IPS-18a (cell line): Measurements from ENCODE around the gene LRCH1.

Experiments used
- H3K27ac ChIP-seq: one replicate; pipeline ENCODE4 v1.5.1; 2013; ENCODE audit warnings: low read length
- H3K27me3 ChIP-seq: one replicate; pipeline ENCODE4 v1.6.1; 2013; ENCODE audit warnings: mild to moderate bottlenecking, low read length; ENCODE audit not compliant: control insufficient read depth, insufficient read depth
- H3K36me3 ChIP-seq: one replicate; pipeline ENCODE4 v1.6.1; 2013; ENCODE audit warnings: low read depth, low read length; ENCODE audit not compliant: control insufficient read depth
- H3K4me1 ChIP-seq: one replicate; pipeline ENCODE4 v1.6.1; 2013; ENCODE audit warnings: low read depth, low read length; ENCODE audit not compliant: control insufficient read depth
- H3K4me3 ChIP-seq: one replicate; pipeline ENCODE4 v1.5.1; 2013; ENCODE audit warnings: low read length
- H3K9ac ChIP-seq: one replicate; pipeline ENCODE4 v1.6.1; 2013; ENCODE audit warnings: mild to moderate bottlenecking, low read length, moderate library complexity
- H3K9me3 ChIP-seq: one replicate; pipeline ENCODE4 v1.6.1; 2013; ENCODE audit warnings: low read depth, low read length; ENCODE audit not compliant: control insufficient read depth

Gene LRCH1

DNA sequence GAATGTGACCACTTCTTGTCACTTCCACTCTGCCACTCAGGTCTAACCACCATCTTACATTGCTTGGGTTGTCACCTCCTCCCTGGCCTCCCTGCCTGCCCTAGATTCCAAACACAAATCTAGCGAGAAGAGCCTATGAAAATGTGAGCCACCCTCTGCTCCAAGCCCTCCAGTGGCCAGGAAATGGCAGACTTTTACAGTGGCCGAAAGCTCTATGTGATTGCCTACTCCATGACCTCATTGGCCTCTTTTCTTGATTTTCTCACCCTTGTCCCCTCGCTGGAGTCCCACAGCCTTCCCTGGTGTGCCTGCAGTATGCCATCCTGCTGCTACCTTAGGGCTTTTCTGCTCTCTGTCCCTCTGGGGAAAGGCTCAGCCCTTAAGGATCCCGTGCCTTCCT is 84.2 kb downstream of the LRCH1 start:
- no peak overlapping the region for H3K4me3 ChIP-seq
- no peaks in the 10 kb centered on the region for H3K36me3 ChIP-seq
- no peaks in the 10 kb centered on the region for H3K9me3 ChIP-seq
- no peak overlapping the region for H3K27ac ChIP-seq
- peaks cover 3% of the 10 kb centered on the region for H3K4me1 ChIP-seq
- no peak overlapping the region for H3K9ac ChIP-seq
- no peaks in the 10 kb centered on the region for H3K27me3 ChIP-seq

DNA sequence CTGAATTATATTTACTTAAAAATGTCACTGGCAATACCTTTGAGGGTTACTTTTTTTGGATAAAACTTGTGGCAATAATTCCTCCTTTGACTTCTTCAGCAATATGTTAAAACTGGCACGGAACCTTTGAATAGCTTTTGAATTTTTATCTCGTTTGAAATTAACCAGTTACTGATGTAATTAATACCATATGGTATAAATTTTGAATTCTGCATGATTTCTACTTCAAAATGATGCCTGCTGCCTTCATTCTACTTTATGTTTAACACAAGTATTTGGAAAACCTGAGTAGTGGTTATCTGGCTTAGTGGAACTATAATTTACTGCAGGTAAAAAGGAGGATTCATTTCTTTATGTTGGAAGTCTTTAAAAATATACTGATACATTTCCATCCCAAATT is 85.3 kb downstream of the LRCH1 start:
- no peaks in the 10 kb centered on the region for H3K9me3 ChIP-seq
- peaks cover 3% of the 10 kb centered on the region for H3K4me1 ChIP-seq
- no peaks in the 10 kb centered on the region for H3K36me3 ChIP-seq
- H3K4me3 ChIP-seq: no peak overlapping the region
- no peak overlapping the region for H3K27ac ChIP-seq
- no peak overlapping the region for H3K9ac ChIP-seq
- H3K27me3 ChIP-seq: no peaks in the 10 kb centered on the region

DNA sequence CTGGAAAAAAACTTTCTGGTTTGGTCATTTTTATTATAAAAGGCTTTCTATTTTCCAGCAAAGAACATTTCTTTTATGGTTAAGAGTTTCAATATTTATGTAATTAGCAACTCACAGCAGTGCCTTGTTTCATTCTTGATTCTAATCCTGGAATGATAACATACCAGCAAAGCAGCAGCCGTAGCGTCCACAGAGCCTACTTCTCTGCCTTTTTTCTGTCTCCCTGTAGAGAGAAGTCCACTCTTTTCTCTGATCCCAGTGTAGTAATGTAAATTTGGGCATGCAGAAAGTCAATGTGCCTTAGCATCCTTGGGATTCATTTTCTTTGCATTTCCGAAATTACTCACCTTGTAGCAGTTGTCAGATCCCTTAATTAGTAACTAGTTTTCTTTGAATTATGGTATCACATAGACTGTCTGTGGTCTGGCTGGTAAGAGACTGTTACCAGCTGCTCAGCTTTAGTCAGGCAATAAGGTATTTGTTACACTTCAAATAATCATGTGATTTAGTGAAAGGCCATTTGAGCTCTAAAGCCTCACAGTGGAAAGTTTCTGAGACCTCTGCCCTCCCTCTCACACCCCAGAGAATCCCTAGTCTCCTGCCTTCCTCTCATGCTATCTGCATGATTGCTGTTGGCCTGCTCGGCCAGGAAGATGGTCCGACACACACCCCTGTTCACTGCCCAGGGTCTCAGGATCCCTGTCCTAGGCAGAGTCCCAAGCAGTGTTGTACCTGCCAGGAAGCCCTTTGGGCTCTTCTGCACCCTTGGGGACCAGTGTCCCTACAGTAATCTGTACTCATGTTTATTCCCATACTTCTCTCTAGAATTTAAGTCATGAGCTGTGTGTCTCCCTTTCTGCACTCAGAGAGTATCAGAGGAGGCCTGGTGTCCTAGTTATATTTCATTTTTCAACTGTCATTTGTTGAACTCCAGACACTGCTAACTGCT is 86.3 kb downstream of the LRCH1 start:
- peaks cover 3% of the 10 kb centered on the region for H3K4me1 ChIP-seq
- H3K9me3 ChIP-seq: no peaks in the 10 kb centered on the region
- H3K9ac ChIP-seq: no peak overlapping the region
- H3K4me3 ChIP-seq: no peak overlapping the region
- H3K27me3 ChIP-seq: no peaks in the 10 kb centered on the region
- H3K36me3 ChIP-seq: no peaks in the 10 kb centered on the region
- no peak overlapping the region for H3K27ac ChIP-seq

DNA sequence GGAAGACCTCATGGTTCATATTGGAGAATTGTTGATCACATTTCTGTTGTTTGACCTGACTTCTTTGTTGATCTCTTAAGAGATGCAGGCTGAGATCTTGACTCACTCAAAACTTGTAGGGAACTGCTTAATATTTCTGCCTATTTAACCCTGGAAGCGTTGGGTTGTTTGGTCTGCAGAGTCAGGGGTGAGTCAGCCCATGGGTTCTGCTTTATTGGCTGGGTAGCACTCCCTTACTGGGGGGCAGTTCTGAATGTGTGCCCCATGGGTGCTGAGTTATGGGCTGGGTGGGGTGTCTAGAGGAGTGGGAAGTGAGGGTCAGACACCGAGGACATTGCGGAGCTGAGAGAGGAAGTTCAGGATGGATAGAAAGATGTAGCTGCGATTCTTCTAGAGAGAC is 87.9 kb downstream of the LRCH1 start:
- H3K36me3 ChIP-seq: no peaks in the 10 kb centered on the region
- H3K9me3 ChIP-seq: no peaks in the 10 kb centered on the region
- no peaks in the 10 kb centered on the region for H3K27me3 ChIP-seq
- no peak overlapping the region for H3K4me3 ChIP-seq
- no peak overlapping the region for H3K27ac ChIP-seq
- peaks cover 3% of the 10 kb centered on the region for H3K4me1 ChIP-seq
- H3K9ac ChIP-seq: no peak overlapping the region

GRCh38 chr13:46641274-46642081 is 88.5 kb downstream of the LRCH1 start:
- Histone ChIP-seq H3K27ac (no peak overlapping the region), H3K27me3 (no peaks in the 10 kb centered on the region), H3K9ac (no peak overlapping the region), H3K4me1 (peaks cover 3% of the 10 kb centered on the region), H3K9me3 (no peaks in the 10 kb centered on the region), H3K36me3 (no peaks in the 10 kb centered on the region), H3K4me3 (no peak overlapping the region)

DNA sequence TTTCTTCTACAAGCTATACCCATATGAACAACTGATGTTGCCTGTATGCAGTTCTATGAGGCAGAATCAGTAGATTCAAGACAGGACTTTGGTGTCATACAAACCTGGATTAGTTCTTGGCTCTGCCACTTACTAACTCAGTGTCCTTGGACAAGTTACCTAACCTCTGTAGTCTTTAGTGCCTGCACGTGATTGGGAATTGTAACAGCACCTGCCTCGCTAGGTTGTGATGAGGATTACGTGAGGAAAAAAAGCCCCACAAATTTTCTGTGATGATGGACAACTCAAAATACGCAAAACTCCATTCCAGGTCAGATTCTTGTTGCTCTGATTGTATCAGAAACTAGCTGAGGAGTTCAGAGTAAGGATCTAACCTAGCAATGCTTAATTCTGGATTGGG is 89.3 kb downstream of the LRCH1 start:
- Histone ChIP-seq H3K9ac (no peak overlapping the region), H3K4me1 (peaks cover 3% of the 10 kb centered on the region), H3K27ac (no peak overlapping the region), H3K9me3 (no peaks in the 10 kb centered on the region), H3K27me3 (no peaks in the 10 kb centered on the region), H3K4me3 (no peak overlapping the region), H3K36me3 (no peaks in the 10 kb centered on the region)

- Histone ChIP-seq H3K4me1 (peaks cover 6% of the 10 kb centered on the region), H3K9ac (no peak overlapping the region), H3K27me3 (no peaks in the 10 kb centered on the region), H3K36me3 (no peaks in the 10 kb centered on the region), H3K4me3 (no peak overlapping the region), H3K27ac (no peak overlapping the region), H3K9me3 (no peaks in the 10 kb centered on the region)
Observed at GRCh38 chr13:46643165-46643777, 90.3 kb downstream of the LRCH1 start.

GRCh38 chr13:46644816-46645215 is 91.8 kb downstream of the LRCH1 start:
- Histone ChIP-seq H3K36me3 (no peaks in the 10 kb centered on the region), H3K9ac (no peak overlapping the region), H3K4me3 (no peak overlapping the region), H3K27me3 (no peaks in the 10 kb centered on the region), H3K27ac (no peak overlapping the region), H3K9me3 (no peaks in the 10 kb centered on the region), H3K4me1 (peaks cover 4% of the 10 kb centered on the region)

DNA sequence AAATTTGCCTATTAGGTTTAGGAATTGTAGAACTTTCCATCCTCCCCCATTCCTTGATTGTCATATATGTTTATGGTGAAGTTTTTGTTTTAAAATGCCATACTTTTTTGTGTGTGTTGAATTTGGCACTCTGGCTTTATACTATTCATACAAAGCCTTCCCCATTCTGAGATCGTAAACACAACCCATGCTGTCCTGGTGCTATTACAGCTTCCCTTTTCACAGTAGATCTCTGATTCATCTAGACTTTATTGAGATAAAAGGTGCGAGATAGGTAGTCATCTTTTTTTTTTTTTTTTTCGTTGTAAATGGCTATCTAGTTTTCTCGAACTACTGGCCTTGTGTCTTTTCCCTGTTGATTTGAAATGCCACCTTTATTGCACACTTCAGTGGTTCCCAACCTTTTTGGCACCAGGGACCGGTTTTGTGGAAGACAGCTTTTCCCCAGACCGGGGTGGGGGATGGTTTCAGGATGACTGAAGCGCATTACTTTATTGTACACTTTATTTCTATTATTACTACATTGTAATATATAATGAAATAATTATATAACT is 94.6 kb downstream of the LRCH1 start:
- H3K4me1 ChIP-seq: peaks cover 4% of the 10 kb centered on the region

GRCh38 chr13:46648166-46648607 is 95.2 kb downstream of the LRCH1 start:
- H3K27me3 ChIP-seq: no peaks in the 10 kb centered on the region
- H3K36me3 ChIP-seq: no peaks in the 10 kb centered on the region

More for the DNA sequence above, 94.6 kb downstream of the LRCH1 start:
- no peak overlapping the region for H3K27ac ChIP-seq
- H3K9ac ChIP-seq: no peak overlapping the region
- H3K9me3 ChIP-seq: no peaks in the 10 kb centered on the region
- no peaks in the 10 kb centered on the region for H3K36me3 ChIP-seq
- H3K4me3 ChIP-seq: no peak overlapping the region
- H3K27me3 ChIP-seq: no peaks in the 10 kb centered on the region

GRCh38 chr13:46649816-46650215 is 96.8 kb downstream of the LRCH1 start:
- Histone ChIP-seq H3K9ac (no peak overlapping the region), H3K4me1 (peaks cover 4% of the 10 kb centered on the region), H3K36me3 (no peaks in the 10 kb centered on the region), H3K27ac (no peak overlapping the region), H3K4me3 (no peak overlapping the region), H3K27me3 (no peaks in the 10 kb centered on the region), H3K9me3 (no peaks in the 10 kb centered on the region)

More at GRCh38 chr13:46648166-46648607, 95.2 kb downstream of the LRCH1 start:
- no peak overlapping the region for H3K27ac ChIP-seq
- no peaks in the 10 kb centered on the region for H3K9me3 ChIP-seq
- H3K4me3 ChIP-seq: no peak overlapping the region
- no peak overlapping the region for H3K9ac ChIP-seq
- H3K4me1 ChIP-seq: peaks cover 4% of the 10 kb centered on the region
